Measurements from ENCODE around the gene SEPTIN6. TPM values are rescaled to one million over a fixed set of nuclear protein-coding genes. Genes with fewer than 3 reads are reported as not detected.
A peak's percentile ranks its signal among the peaks of the same experiment; 100 is the strongest.

The SEPTIN6 gene
- total RNA-seq, 1 experiment from 2014 or later, result 62.9 TPM

GRCh38 chrX:119669424-119670037 lies 23.4 kb downstream of the SEPTIN6 start:
- ChIA-PET CTCF (no interaction called here), POLR2A (no interaction called here)
- Mint-ChIP-seq H3K36me3 (peaks cover 7% of the 10 kb centered on the region; the same call in 1 of the 2 replicates), H3K27me3 (ENCODE audit: low read depth) (no peaks in the 10 kb centered on the region), H3K27ac (peak overlapping the region; percentile 41; the same call in 1 of the 2 replicates), H3K9me3 (no peaks in the 10 kb centered on the region), H3K4me1 (peaks cover 16% of the 10 kb centered on the region), H3K4me3 (no peak overlapping the region)
- no peak for TF ChIP-seq RORB (CRISPR knock-in tag; IDR thresholded peaks at IDR 0.05)
- no peak for TF ChIP-seq NFATC4 (CRISPR knock-in tag; IDR thresholded peaks at IDR 0.05)
- TF ChIP-seq SP1 (CRISPR knock-in tag; conservative IDR thresholded peaks at IDR 0.05), result no peak
- TF ChIP-seq ZMAT4 (CRISPR knock-in tag; IDR thresholded peaks at IDR 0.05), result no peak
- TF ChIP-seq E2F1 (CRISPR knock-in tag; IDR thresholded peaks at IDR 0.05), result no peak
- no peak for TF ChIP-seq TEAD4 (CRISPR knock-in tag; IDR thresholded peaks at IDR 0.05)
- TF ChIP-seq HMGXB4 (CRISPR knock-in tag; IDR thresholded peaks at IDR 0.05), result no peak
- no peak for TF ChIP-seq ERG (CRISPR knock-in tag; IDR thresholded peaks at IDR 0.05)
- no peak for TF ChIP-seq ZSCAN18 (CRISPR knock-in tag; IDR thresholded peaks at IDR 0.05)
- TF ChIP-seq JAZF1 (CRISPR knock-in tag; IDR thresholded peaks at IDR 0.05), result no peak
- no peak for TF ChIP-seq FOXP1 (CRISPR knock-in tag; IDR thresholded peaks at IDR 0.05; ENCODE audit: borderline replicate concordance)
- TF ChIP-seq FOXJ3 (CRISPR knock-in tag; IDR thresholded peaks at IDR 0.05; ENCODE audit: borderline replicate concordance), result no peak
- no peak for TF ChIP-seq ZNF512 (CRISPR knock-in tag; IDR thresholded peaks at IDR 0.05; ENCODE audit: borderline replicate concordance)
- no peak for TF ChIP-seq MAX (CRISPR knock-in tag; IDR thresholded peaks at IDR 0.05)
- TF ChIP-seq ZNF281 (CRISPR knock-in tag; IDR thresholded peaks at IDR 0.05), result no peak
- ATAC-seq (no peak), DNase-seq (ENCODE audit: low spot score) (no peak)
